A204.1 (cell line): ENCODE results near the gene RARB.

Source experiments
- FAIRE-seq: peaks from 2 replicates; lab custom pipeline; 2012; peaks lifted over from hg19 to GRCh38; lab: Jason Lieb, UNC

Gene RARB

DNA sequence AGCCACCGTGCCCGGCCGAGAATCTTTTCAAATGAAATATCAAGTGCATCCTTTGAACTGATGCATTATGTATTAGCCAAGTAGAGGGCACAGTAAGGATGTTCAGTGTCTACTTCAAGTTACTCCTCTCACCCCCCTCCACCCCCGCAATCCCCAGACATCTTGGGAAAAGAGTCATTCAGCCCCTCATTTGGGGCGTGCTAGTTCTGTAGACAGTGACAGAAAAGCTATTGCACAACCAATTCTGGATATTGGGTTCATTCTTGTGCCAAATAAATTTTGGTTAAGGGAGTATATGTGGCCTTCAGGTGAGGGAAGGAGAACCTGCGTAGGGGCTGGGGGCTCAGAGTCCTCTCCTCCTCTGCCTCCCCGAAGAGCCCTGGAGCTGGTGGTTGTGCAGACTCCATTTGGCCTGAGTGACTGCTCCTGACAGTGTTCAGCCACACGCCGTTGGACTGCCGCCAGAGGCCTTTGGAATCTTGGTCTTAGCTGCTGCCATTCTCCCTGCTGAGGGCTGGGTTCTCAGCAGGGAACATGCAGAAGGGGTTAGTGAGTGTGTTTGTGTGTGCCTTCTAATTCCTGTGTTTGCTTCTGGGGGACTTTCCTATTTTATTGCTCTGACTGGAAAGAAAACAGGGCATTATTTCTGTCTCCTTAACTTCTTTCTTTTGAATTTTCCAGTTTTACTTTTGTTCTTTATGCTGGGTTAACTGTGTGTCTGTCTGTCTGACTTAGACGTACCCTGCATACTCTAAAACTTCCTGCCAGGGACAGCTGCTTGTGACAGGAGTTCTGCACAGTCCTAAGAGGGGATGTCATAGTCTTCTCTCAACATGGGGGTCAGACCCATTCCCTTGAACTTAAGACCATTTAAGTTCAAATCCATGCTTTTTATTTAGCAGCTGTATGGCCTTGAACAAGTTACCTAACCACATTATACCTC, 21.0 kb downstream of the RARB start:
- no peak for FAIRE-seq

DNA sequence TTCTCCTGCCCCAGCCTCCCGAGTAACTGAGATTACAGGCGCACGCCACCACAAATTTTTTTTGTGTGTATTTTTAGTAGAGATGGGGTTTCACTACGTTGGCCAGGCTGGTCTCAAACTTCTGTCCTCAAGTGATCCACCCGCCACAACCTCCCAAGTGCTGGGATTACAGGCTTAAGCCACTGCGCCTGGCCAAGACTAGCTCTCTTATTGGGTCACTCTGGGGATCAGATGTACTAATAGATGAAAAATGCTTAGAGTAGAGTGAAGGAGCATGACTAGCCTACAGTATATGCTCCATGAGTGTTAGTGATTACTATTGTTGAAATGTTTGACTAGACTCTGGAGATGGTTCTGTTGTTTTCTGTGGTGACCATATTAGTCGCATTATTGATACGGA, 21.8 kb downstream of the RARB start:
- FAIRE-seq, result no peak

DNA sequence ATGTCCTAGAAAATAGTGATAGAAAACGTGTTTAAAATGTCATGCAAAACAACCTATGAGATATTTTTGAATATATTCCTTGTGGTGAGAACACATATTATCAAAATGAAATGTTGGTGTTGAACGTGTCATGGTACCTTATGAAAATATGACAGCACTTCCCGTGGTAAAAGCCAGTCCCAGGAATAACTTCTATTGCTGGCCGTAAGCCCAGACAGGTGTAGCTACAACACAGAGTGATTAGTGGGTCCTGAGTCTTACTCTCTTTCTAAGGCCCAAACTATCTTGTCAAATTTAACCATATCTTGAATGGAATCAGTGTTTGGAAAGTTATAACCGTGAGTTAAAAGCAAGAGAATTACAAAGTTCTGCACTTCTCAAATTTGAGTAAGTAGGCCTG, 24.1 kb downstream of the RARB start:
- no peak for FAIRE-seq

DNA sequence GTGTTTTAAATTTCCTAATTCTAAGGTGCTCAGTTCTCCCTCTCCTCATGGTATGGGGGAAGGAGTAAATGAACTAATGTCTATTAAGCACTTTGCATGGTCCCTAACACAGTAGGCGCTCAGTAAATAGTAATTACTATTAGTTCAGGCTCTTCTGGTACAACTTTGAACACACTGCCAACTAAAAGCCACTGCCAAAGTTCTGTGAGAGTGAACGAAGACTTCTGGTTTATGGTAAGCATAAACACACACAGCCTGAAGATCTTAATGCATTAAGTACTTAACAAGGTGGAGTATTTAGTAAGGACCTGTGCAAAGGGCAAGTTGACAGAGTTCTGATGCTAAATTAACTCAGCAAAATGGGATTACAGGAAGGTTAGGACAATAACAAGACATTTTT, 24.7 kb downstream of the RARB start:
- no peak for FAIRE-seq

DNA sequence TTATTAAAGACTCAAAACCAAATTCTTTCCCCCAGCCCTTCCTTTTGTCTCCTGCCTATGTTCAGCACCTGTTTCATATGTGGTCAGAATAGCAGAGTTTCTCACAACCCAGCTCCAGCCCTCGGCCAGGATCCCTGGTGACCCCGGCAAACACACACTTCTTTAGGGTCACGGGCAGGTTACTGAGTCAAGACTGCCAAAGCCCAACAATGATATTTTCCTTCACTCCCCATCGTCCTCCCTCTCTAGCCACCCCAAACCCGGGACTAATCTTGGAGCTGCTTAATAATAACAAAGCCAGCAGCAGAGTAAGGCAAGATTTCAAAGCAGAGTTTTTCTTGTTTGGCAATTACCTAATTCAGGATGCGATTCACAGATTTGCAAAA, 25.5 kb downstream of the RARB start:
- FAIRE-seq, result no peak

DNA sequence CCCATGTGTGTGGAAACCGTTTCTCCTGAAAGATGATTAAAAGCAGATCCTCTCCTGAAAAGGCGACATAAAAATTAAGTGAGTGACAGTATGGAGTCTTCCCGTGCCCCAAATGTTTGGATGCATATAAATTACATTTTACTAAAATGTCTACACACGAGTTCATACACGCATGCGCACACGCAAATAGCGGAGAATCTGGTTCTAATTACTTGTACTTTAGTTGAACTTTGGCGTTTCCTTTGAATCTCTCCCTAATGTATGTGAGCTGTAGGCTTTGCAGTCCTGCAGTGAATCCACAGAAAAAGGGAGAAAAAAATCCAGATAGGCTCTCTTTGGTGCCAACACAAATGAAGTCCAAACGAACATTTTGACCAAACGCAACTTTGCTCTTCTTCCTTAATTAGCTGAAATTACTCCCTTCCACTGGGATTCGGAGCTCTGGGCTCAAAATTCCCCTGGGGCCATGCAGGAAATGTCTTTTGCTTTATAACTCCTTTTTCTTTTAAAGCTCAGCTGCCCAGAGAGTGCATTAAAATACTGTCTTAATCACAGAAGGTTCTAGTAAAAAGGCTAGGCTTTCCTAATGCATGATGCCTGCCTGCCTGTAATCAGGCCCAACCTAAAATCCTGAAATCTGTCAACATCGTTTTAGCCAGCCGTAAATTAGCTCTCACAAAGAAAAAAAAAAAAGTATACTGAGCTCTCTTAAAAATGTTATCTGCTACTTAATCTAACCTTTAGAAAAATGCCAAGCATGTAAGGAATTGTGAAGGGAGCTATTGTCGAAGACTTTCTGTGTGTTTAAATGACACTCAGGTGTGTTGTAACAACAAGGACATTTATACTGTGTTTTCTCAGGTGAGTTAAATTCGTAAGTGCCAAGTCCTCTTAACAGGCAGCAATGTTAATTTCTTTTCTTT, 26.2 kb downstream of the RARB start:
- no peak for FAIRE-seq

DNA sequence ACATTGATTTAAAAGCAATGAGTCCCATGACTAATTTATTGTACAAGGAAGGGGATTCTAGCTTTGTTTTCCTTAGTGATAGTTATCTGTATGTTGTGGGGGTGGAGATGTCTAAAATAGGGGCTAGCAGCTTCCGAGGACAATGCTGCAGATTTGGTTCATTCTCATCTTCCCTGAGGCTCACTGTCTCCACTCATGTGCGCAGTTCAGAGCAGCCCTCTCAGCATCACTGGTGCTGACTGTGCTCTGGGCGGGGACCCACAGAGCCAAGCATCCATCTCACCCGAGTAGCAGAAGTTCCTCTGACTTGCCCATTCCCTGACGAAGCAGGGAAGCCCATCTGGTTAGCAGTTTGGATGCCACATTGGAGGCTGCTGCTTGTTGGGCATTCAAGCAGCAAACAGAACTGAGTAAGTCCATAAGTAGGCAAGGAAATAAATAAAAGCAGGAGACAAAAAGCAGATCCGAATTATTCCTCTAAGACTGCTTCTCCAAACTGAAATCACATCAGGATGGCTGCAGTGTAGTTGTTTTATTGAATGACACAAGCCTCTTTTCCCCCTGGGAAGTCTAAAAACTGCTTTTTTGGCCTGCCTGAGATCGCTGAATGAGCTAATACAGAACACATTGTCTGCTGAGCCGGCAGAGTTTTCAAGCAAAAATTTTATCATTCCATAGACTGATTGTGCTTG, 27.5 kb downstream of the RARB start:
- no peak for FAIRE-seq

DNA sequence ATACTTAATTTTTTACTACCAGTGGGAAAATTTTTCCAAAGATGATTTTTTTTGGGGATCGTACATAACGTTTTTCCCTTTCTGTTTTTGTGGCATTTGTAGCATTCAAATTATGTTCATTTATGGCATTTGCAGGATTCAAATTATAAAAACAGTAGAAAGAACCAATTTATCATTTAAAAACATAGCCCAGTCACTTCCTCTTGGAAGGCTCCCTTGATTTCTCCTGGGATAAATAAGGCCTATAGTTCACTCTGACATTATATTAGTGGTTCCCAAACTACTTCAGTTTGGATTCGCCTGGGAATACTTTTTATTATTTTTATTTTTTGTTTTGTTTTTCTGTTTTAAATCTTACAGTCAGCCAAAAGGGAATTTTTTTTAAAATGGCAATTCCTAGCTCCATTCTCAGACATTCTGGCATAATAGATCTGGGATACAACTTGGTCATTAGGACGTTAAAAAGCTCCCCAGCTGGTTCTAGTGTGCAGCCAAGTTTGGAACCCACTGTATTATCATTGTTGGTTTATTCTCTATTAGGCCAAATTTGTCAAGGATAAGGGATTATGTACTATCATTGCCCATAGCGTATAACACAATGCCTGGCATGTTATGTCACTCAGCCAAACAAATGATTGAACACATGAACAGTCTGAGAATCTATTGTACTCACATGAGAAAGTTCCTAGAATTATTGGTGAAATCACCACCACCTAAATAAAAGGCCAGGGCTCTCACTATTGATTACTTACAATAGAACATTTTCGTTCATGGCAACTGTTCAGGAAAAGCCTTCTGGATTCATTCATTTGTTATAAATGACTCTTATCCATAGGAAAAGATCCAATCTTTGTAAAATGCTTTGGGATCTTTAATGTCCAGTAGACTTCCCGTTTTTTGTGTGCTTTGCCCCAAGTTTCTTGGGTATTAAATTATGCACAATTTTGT, 28.9 kb downstream of the RARB start:
- no peak for FAIRE-seq

DNA sequence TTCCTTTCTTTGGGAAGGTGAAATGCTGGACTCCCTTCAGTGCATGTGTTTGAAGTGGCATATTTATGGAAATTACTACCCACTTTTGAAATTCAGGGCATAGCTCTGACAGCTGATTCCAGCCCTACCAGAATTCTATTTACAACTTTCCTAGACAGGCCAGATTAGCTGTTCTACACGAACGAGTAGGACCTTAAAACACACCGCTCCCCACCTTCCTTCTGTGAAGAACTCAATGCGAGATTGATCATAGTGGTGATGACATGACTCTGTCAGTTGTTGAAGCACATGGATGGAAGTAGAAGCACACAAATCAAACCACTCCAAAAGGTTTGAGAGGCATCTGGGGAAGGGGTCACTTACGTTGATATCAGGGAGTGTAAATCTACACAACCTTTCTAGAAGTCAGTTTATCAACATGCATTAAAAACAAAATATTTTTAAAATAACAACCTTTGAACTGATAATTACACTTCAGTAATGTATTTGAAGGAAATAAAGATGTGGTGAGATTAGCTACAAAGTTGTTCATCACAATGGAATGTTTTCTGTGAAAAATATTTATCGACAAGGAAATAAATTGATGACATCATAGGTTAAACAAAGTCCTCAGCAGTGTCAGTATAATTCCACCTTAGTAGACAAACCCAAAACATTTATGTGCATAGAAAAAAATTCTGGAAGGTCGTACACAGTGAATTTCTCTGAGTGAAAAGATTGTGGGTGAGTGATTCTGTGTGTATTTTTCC, 29.8 kb downstream of the RARB start:
- FAIRE-seq, result no peak

DNA sequence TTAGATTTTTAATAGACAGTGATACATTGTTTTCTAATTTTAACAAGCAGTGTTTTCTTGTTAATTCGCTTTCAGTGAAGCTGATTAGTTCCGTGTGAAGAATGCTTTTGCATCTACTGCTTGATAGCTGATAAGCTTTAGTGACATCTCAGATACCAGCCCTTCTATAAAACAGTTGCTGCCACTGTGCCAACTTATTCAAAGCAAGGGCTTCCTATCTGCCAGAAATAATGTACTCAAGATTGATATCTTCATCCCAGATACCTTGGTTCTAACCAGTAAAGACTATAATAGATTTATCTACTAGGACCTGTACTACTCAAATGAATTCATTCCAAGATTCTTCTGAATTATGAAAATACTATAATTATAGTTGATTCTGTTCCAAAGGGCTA, 30.4 kb downstream of the RARB start:
- FAIRE-seq, result no peak

DNA sequence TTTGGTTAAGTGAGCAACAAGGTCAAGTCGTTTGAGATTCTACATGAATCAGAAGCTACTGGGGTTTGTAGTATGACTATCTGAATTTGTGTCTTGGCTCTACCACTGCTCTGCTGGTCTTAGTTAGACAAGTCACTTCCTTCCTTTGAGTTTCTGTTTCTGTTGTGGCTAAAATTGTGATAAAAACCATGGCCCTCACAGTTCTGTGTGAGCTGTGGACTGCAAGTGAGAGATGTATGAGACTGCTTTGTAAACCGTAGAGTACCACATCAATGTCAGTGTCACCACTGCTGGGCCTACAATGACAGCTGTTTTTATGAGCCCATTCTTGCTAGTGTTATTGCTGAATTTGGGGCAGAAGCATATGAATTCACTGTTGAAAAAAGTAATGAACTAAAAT, 32.7 kb downstream of the RARB start:
- no peak for FAIRE-seq

DNA sequence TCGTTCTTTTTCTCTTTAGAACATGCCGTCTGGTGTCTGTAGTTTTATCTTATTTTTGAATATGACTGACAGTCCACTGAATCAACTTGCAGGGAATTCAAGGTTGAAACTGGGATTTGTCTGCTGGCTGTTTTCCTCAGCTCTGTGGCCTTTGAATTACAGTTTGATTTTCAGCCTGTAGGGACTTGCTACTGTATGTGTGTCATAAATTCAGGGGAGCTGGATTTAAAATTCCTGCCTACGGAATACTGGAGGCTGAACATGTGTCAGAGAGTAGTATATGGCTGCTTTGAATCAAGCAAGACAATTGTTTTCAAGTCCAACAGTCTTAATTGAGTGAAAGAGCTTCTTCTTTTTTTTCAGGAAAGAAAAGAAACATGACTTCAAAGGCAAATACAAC, 33.9 kb downstream of the RARB start:
- FAIRE-seq, result no peak

DNA sequence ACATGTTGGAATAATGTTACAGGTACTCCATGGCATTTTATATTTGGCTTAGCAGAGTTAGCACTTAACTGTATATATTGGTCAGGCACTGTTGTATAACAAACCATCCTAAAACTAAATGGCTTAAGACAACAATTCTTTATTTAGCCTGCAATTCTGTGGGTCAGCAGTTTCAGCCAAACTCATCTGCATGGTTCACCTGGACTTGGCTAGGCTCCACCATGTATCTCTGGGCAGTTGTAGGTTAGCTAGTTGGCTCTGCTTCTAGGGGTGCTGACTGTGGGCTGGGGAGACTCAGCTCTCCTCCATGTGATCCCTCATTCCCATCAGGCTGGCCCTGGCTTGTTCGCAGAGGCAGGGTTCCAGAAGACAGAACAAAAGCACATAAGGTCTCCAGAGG, 34.4 kb downstream of the RARB start:
- FAIRE-seq, result no peak

DNA sequence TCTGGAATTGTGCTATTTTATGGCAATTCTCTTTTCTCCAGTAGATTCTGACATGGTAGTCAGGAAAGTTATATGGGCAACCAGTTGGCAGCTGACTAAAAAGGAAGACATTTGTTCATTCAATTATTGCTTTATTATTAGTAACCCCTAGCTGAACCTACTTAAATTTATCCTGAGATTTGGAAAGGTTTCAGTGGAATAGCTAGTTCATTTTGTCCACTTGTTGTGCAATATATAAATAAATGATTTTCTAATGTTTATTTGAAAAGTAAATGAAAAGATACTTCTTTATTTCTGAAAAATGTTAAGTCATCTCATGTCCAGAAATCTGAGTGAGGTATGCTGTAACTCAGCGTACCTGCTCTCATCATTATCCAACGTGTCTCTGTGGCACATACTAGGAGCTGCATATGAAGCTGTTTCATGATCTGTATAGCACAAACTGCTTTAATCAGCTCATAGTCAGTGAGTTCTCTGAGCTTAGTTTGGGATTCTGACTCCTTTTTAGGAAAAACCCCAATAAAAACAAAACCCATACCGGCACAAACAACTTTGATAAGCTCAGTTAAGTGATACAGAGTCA, 35.9 kb downstream of the RARB start:
- no peak for FAIRE-seq

DNA sequence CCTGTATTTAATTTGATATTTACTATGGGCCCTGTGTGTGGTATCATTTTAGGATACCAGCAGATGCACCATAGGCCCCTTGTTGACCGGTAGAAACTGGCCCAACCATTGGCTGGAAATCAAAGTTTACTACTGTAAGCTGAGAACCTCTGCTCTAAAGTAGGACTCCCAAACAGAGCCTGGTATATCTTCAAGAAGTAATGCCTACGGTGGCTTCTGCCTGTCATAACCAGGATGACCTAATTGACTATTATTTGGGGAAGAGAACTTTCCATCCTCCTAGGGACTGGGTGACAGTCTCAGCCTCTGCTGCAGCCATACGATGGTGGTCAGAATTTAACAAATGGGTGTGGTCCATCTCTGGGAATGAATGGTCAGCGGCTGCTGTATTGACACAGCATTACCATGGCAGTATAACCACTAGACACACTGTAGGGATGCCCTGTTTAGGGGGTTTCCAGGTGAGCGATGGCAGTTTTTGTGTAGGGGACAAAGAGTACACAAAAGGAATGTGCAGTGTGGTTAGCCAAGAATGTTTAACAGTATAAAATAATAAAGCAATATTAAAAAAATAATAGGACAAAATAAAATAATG, 37.3 kb downstream of the RARB start:
- FAIRE-seq, result no peak

DNA sequence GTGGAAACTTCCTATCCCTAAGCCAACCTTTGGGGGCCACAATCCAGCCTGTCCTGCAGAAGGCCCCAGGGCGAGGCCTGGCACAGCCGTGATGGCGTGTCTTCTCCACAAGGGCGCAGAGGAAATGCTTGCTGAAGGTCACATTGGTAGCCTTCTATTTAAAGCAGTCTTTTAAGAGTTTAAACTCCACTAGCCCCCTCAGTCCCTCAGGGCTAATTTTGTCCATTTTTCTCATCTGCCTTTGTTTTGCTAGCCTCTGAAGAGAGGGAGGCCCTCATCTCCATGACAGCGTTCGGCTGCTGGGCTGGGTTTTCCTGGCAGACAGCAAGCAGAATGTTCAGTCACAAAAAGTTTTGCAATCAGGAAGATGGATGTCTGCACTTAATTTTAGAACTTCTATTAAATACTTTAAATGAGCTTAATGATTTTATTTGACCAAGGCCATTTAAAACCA, 40.8 kb downstream of the RARB start:
- no peak for FAIRE-seq

DNA sequence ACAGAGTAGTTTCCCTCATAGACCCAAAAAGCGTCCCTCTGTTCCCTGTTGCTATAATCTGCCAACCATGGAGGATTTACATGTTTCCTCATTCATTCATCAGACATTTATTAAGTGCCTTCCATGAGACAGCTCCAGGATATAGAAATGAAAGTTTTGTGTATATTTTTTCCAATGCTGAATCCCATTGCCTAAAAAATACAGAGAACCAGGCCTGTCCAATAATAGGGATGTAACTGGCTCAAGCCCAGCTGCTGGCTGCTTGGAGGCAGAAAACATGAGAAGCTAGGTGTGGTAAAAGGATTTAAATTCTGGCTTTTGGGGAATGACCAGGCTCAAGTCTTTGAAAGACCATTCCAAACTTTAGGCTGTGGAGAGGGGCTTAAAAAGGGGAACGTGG, 41.5 kb downstream of the RARB start:
- FAIRE-seq, result no peak

DNA sequence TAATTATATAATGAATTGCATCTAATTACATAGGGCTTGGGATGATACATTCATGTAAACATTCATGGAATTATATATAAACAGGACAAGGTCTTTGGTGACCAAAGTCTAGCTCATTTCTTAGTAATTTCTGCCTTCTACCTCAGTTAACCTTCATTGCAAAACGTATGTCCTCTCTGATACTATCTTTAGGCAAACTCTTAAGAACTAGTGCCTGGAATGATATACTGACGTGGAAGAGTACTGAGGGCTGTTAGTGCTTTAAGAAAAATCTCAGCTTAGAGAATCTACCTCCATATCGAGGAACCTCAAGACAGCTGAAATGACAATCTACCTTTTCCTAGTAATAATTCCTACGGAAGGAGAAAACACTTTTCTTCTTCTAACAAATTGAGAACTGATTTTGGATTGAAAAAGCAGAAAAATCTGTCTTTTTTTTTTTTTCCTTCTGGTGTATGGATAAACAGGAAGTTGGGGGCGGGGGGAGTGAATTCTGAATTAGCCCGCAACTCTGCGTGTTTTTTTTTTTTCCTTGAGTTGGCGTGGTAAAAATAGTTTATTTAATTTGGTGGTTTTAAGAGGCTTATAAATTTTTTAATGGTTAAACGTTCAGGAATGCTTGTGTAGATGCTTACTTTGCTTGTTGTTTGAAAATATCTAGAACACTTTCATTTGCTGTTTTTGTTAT, 43.2 kb downstream of the RARB start:
- no peak for FAIRE-seq

DNA sequence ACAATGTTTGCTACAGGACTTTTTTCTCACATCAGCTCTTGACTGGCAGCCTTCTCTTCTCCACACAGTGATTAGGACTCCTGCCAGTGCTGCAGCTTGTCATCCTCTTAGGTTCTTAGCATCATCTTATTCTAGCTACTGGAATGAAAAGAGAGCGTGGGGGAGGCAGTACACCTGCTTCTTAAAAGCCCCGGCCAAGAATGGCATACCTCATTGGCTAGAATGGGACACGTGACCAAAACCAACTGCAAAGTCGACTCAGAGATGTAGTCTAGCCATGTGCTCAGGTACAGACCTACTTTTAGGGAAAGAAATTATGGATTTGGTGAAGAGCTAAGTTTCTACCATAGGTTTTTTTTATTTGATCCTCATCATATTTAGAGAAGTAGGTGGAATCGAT, 44.1 kb downstream of the RARB start:
- no peak for FAIRE-seq
